Activated CD4-positive, alpha-beta memory T cell treated with anti-CD3 and anti-CD28 coated beads for 36 hours (primary cell): ENCODE measurements around the gene ZBTB17. TPM values are rescaled to one million over a fixed set of nuclear protein-coding genes. Genes with fewer than 3 reads are reported as not detected.
A peak's percentile ranks its signal among the peaks of the same experiment; 100 is the strongest.
"Not testable (repeated sequence)": the region's sequence is repeated elsewhere in the genome, so short reads cannot be mapped to it uniquely, and the experiment has no call there.

Experiments
- CTCF ChIA-PET: fragments of 350-600 bp; sonication (Branson Sonifier 250); formaldehyde crosslinking; loops from one replicate; lab custom pipeline; 2021; ENCODE audit warnings: antibody characterized with exemption, inconsistent platforms; lab: Charles Lee
- POLR2A ChIA-PET: fragments of 350-600 bp; sonication (Branson Sonifier 250); formaldehyde crosslinking; loops from one replicate; lab custom pipeline; 2021; ENCODE audit warnings: antibody characterized with exemption; lab: Charles Lee
- DNase-seq: peaks from one replicate; pipeline ENCODE4 v3.0.0-alpha.2; 2020
- H3K27ac Mint-ChIP-seq: one replicate; pipeline ENCODE4 v1.8.0; 2021; ENCODE audit warnings: mixed read lengths
- H3K27me3 Mint-ChIP-seq: one replicate; pipeline ENCODE4 v1.8.0; 2021; ENCODE audit warnings: mixed read lengths
- H3K36me3 Mint-ChIP-seq: one replicate; pipeline ENCODE4 v1.8.0; 2021; ENCODE audit warnings: mixed read lengths
- H3K4me1 Mint-ChIP-seq: one replicate; pipeline ENCODE4 v1.8.0; 2021; ENCODE audit warnings: low read depth, mixed read lengths
- H3K4me3 Mint-ChIP-seq: one replicate; pipeline ENCODE4 v1.8.0; 2021; ENCODE audit warnings: mild to moderate bottlenecking, mixed read lengths
- H3K9me3 Mint-ChIP-seq: one replicate; pipeline ENCODE4 v1.8.0; 2021; ENCODE audit warnings: mixed read lengths
- intact Hi-C: fragments of 100-400 bp; cut with micrococcal nuclease; formaldehyde crosslinking; loops from one replicate; pipeline ENCODE4 v1.15.1; 2023
- total RNA-seq, 2 experiments: library from RNA; stranded (reverse); gene quantifications; one replicate each; pipeline ENCODE4 v1.2.3, GENCODE V29; 2021

Gene ZBTB17
- total RNA-seq, 2 experiments from 2014 or later: 52.7 to 58.8 TPM

DNA sequence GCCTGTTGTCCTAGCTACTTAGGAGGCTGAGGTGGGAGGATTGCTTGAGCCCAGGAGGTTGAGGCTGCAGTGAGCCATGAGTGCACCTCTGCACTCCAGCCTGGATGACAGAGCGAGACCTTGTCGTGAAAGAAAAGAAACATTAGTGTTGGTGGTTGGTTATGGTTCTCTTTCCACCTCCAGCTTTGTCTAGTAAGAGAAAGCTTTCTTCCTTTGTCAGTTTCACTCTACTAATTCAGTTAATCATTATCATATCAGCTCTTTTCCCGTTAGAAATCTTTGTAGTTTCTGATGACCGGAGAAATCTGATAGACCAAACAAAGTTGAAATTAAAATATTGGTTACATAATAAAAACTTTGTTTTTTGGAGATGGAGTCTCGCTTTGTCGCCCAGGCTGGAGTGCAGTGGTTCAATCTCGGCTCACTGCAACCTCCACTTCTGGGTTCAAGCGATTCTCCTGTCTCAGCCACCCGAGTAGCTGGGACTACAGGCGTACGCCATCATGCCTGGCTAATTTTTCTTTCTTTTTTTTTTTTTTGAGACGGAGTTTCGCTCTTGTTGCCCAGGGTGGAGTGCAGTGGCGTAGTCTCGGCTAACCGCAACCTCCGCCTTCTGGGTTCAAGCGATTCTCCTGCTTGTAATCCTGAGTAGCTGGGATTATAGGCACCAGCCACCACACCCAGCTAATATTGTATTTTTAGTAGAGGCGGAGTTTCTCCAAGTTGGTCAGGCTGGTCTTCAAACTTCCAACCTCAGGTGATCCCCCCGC is 78.9 kb downstream of the ZBTB17 start:
- CTCF ChIA-PET: interaction anchor here (0.6 to 1.4 kb wide), 2 partner anchors 9 to 82 kb away, joined by 3 to 12 read pairs; no protein-coding TSS in a partner anchor
- POLR2A ChIA-PET, H3K27ac Mint-ChIP-seq: not testable (repeated sequence)

DNA sequence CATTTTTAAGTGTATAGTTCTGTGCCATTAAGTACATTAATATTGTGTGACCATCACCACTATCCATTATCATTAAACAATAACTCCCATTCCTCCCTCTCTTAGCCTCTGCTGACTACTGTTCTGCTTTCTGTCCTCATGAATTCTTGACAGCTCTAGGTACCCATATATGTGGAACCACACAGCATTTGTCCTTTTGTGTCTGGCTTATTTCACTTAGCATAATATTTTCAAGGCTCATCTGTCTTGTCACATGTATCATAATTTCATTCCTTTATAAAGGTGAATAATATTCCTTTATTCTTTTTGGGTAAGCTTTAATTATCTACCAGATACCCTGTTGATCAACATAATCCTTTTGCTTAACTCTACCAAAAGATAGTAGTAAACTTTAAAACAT is 80.7 kb downstream of the ZBTB17 start:
- intact Hi-C loops: no loop called here
- POLR2A ChIA-PET: no interaction called here
- CTCF ChIA-PET: no interaction called here
- Mint-ChIP-seq H3K36me3 (peaks cover 25% of the 10 kb centered on the region), H3K4me3 (no peak overlapping the region), H3K4me1 (peaks cover 45% of the 10 kb centered on the region), H3K27ac (no peak overlapping the region), H3K9me3 (no peaks in the 10 kb centered on the region), H3K27me3 (no peaks in the 10 kb centered on the region)
- no peak for DNase-seq

More for the DNA sequence above, 78.9 kb downstream of the ZBTB17 start:
- H3K9me3 Mint-ChIP-seq, H3K27me3 Mint-ChIP-seq, intact Hi-C loops, H3K4me3 Mint-ChIP-seq, DNase-seq: not testable (repeated sequence)
- peaks cover 51% of the 10 kb centered on the region for H3K4me1 Mint-ChIP-seq
- H3K36me3 Mint-ChIP-seq: peaks cover 21% of the 10 kb centered on the region

DNA sequence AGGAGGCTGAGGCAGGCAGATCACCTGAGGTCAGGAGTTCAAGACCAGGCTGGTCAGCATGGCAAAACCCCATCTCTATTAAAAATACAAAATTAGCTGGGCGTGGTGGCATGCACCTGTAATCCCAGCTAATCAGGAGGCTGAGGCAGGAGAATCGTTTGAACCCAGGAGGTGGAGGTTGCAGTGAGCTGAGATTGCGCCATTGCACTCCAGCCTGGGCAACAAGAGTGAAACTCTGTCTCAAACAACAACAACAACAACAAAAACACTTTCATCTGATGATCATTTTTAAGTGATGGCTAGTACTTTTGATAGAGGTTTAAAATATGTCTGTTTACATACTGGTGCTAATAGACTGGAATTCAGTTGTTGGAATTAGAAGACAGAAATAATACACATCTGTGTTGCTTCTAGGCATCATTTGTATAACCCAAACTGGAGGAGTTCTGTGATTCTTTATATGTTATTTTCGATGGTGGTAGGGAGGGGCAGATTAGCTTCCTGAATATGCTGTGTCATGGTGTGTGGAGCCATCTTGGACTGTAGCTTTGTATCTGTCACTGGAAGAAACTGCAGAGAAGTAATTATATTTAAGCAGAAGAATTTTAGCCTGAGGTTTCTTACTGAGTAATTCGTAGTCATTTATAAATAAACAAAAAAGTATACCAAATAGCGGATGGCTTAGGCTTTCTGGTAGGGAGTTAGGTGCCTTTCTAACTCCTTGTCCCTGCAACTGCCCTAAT is 82.9 kb downstream of the ZBTB17 start:
- H3K36me3 Mint-ChIP-seq: peaks cover 22% of the 10 kb centered on the region
- peak overlapping the region; percentile 48 for H3K27ac Mint-ChIP-seq
- H3K9me3 Mint-ChIP-seq, POLR2A ChIA-PET, intact Hi-C loops, DNase-seq, H3K27me3 Mint-ChIP-seq, H3K4me3 Mint-ChIP-seq: not testable (repeated sequence)
- peaks cover 35% of the 10 kb centered on the region for H3K4me1 Mint-ChIP-seq
- CTCF ChIA-PET: interaction anchor here (0.6 kb wide), 1 partner anchor 15 kb away, joined by 5 read pairs; no protein-coding TSS in a partner anchor

Other genes starting within 250 kb of the ZBTB17 start
- 1 to 10 TPM in 1 of 2 experiments, under 1 TPM in 1; 0.92 to 1.5 TPM for gene SLC25A34, start 239.8 kb downstream of the ZBTB17 start, total RNA-seq
- not detected for gene TMEM82, start 233.6 kb downstream of the ZBTB17 start, total RNA-seq
- gene FBLIM1, start 217.3 kb downstream of the ZBTB17 start, total RNA-seq: under 1 TPM in 1 of 2 experiments, not detected in 1; 0.05 TPM
- 1 to 10 TPM; 2.0 to 2.5 TPM for gene UQCRHL, start 168.5 kb downstream of the ZBTB17 start, total RNA-seq
- 10 to 100 TPM; 37.0 to 41.9 TPM for gene SPEN, start 128.4 kb downstream of the ZBTB17 start, total RNA-seq
- not detected for gene SRARP, start 28.1 kb upstream of the ZBTB17 start, total RNA-seq
- not detected for gene HSPB7, start 41.9 kb upstream of the ZBTB17 start, total RNA-seq
- gene CLCNKA, start 45.9 kb upstream of the ZBTB17 start, total RNA-seq: not detected
- gene CLCNKB, start 67.7 kb upstream of the ZBTB17 start, total RNA-seq: not detected
- gene FAM131C, start 97.5 kb upstream of the ZBTB17 start, total RNA-seq: under 1 TPM in 1 of 2 experiments, not detected in 1; 0.33 TPM
- under 1 TPM; 0.22 to 0.33 TPM for gene EPHA2, start 180.0 kb upstream of the ZBTB17 start, total RNA-seq
- gene ARHGEF19, start 236.6 kb upstream of the ZBTB17 start, total RNA-seq: 1 to 10 TPM; 7.0 to 7.1 TPM